Measurements from ENCODE around the gene KRTAP10-12. TPM values are rescaled to one million over a fixed set of nuclear protein-coding genes. Genes with fewer than 3 reads are reported as not detected.

KRTAP10-12 gene
- total RNA-seq, 2 donors from 2014 or later: not detected

GRCh38 chr21:44650973-44651675 lies 45.8 kb upstream of the KRTAP10-12 start:
- Histone ChIP-seq H3K4me1 (no peaks in the 10 kb centered on the region), H3K27me3 (no peaks in the 10 kb centered on the region), H3K27ac (no peak overlapping the region), H3K9ac (ENCODE audit: low read depth in 2 of 2, low read length in 2 of 2) (no peak overlapping the region), H3K9me3 (no peaks in the 10 kb centered on the region), H3K4me3 (no peak overlapping the region), H3K36me3 (no peaks in the 10 kb centered on the region)
- DNase-seq: no peak
- no peak for TF ChIP-seq CTCF (IDR thresholded peaks at IDR 0.05)
- intact Hi-C loops (cut with DNase I): no loop called here

- H3K9ac ChIP-seq (ENCODE audit: low read depth in 2 of 2, low read length in 2 of 2): no peak overlapping the region
- no peak for TF ChIP-seq CTCF (IDR thresholded peaks at IDR 0.05)
- H3K36me3 ChIP-seq: no peaks in the 10 kb centered on the region
- no peaks in the 10 kb centered on the region for H3K4me1 ChIP-seq
- no peak overlapping the region for H3K27ac ChIP-seq
- H3K4me3 ChIP-seq: no peak overlapping the region
- no peak for DNase-seq
- intact Hi-C loops (cut with DNase I): no loop called here
- H3K9me3 ChIP-seq: no peaks in the 10 kb centered on the region
- H3K27me3 ChIP-seq: no peaks in the 10 kb centered on the region
These were observed 43.8 kb upstream of the KRTAP10-12 start for GRCh38 chr21:44653123-44653522.

- H3K36me3 ChIP-seq: no peaks in the 10 kb centered on the region
- H3K9ac ChIP-seq (ENCODE audit: low read depth in 2 of 2, low read length in 2 of 2): no peak overlapping the region
- no peak for DNase-seq
- H3K9me3 ChIP-seq: no peaks in the 10 kb centered on the region
- H3K4me1 ChIP-seq: no peaks in the 10 kb centered on the region
- no peak overlapping the region for H3K4me3 ChIP-seq
- H3K27me3 ChIP-seq: no peaks in the 10 kb centered on the region
- no peak overlapping the region for H3K27ac ChIP-seq
- intact Hi-C loops (cut with DNase I): no loop called here
- no peak for TF ChIP-seq CTCF (IDR thresholded peaks at IDR 0.05)
These were observed 43.1 kb upstream of the KRTAP10-12 start for GRCh38 chr21:44653656-44654575.

GRCh38 chr21:44654576-44655175 lies 42.3 kb upstream of the KRTAP10-12 start, which contains the start of gene KRTAP12-4:
KRTAP12-4 (minus strand) TSS chr21:44654659; CDS start chr21:44654614, 45 bp downstream.
- no peak for TF ChIP-seq CTCF (IDR thresholded peaks at IDR 0.05)
- Histone ChIP-seq H3K4me3 (no peak within 1 kb of the TSS), H3K4me1 (no peaks in the 10 kb centered on the region), H3K36me3 (no peaks in the 10 kb centered on the region), H3K27me3 (no peaks in the 10 kb centered on the region), H3K9me3 (no peaks in the 10 kb centered on the region), H3K9ac (ENCODE audit: low read depth in 2 of 2, low read length in 2 of 2) (no peak within 1 kb of the TSS), H3K27ac (no peak within 1 kb of the TSS)
- intact Hi-C loops (cut with DNase I): no loop called here
- no peak for DNase-seq

GRCh38 chr21:44656868-44657267 lies 40.1 kb upstream of the KRTAP10-12 start:
- Histone ChIP-seq H3K27ac (no peak overlapping the region), H3K36me3 (no peaks in the 10 kb centered on the region), H3K4me1 (no peaks in the 10 kb centered on the region), H3K9ac (ENCODE audit: low read depth in 2 of 2, low read length in 2 of 2) (no peak overlapping the region), H3K9me3 (no peaks in the 10 kb centered on the region), H3K27me3 (no peaks in the 10 kb centered on the region), H3K4me3 (no peak overlapping the region)
- intact Hi-C loops (cut with DNase I): no loop called here
- DNase-seq: no peak
- no peak for TF ChIP-seq CTCF (IDR thresholded peaks at IDR 0.05)
